ENCODE results near the gene CREBRF.

GRCh38 chr5:173039964-173040363 is 16.2 kb upstream of the CREBRF start:
- TF ChIP-seq, protein P1, sequence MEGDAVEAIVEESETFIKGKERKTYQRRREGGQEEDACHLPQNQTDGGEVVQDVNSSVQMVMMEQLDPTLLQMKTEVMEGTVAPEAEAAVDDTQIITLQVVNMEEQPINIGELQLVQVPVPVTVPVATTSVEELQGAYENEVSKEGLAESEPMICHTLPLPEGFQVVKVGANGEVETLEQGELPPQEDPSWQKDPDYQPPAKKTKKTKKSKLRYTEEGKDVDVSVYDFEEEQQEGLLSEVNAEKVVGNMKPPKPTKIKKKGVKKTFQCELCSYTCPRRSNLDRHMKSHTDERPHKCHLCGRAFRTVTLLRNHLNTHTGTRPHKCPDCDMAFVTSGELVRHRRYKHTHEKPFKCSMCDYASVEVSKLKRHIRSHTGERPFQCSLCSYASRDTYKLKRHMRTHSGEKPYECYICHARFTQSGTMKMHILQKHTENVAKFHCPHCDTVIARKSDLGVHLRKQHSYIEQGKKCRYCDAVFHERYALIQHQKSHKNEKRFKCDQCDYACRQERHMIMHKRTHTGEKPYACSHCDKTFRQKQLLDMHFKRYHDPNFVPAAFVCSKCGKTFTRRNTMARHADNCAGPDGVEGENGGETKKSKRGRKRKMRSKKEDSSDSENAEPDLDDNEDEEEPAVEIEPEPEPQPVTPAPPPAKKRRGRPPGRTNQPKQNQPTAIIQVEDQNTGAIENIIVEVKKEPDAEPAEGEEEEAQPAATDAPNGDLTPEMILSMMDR (conservative IDR thresholded peaks at IDR 0.05) = no peak
- TF ChIP-seq EZH2 (IDR thresholded peaks at IDR 0.05; ENCODE audit: low read depth) = no peak
